A204.1 (cell line): ENCODE measurements around the gene LMO3.

ENCODE experiments used
- FAIRE-seq: peaks from 2 replicates; lab custom pipeline; 2012; peaks lifted over from hg19 to GRCh38; lab: Jason Lieb, UNC

The LMO3 gene

GRCh38 chr12:16600525-16600924, 5.4 kb downstream of the LMO3 start:
- FAIRE-seq = no peak

GRCh38 chr12:16599081-16599480, 6.9 kb downstream of the LMO3 start:
- FAIRE-seq = no peak

GRCh38 chr12:16594797-16595196, 11.2 kb downstream of the LMO3 start:
- peak; percentile 76 for FAIRE-seq

GRCh38 chr12:16593546-16593945, 12.4 kb downstream of the LMO3 start:
- no peak for FAIRE-seq

DNA sequence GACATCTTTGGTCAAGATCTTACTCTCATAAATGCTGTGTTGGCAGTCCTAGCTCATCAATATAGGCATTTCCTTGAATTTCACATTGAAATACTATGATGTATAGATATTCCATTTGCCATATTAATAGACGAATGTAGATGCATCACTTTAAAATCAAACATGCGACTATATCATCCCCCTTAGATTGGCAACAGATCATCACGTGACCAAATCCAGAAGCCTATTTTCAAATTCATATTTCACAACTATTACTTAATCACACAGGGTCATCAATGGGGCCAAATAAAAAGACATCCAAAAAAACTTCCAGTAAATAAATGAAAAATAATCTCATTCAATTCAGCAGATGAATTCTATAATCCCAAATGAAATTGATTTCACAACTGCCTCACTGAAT, 15.3 kb downstream of the LMO3 start:
- no peak for FAIRE-seq

DNA sequence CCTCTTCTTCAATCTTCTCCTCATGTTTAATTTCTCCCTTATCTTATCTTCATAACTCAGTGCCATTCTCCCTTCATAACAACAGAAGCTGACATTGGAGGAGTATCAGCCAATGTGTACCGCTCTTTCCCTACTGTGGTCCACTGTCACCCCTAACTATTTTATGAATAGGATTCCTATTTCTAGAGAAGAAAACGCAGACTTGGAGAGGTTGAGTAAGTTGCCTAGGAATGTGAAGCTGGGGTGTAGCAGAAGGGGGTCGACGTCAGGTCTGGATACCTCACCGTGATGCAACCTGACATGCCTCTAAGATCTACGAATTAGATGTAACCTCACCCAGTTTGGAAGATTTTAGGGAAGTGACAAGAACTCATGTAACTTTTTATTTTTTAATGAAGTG, 17.1 kb downstream of the LMO3 start:
- no peak for FAIRE-seq

DNA sequence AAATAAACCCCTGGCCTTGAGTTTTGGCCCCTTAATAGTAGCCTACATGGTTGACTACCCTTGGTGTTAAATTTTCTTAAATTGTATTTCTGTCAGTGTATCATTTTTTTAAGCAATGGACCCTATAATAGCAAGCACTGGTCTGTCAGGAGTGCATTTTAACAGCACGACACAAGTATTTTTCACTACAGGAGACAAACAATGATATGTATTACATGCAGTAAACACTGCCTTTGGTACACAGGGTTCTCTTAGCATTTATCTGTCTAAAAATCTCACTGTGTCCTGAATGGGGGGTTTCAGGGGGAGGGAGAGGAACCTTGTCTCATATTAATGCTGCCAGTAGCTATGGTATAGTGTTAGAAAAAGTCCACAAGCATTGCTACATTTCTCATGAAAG, 18.4 kb downstream of the LMO3 start:
- FAIRE-seq = no peak

DNA sequence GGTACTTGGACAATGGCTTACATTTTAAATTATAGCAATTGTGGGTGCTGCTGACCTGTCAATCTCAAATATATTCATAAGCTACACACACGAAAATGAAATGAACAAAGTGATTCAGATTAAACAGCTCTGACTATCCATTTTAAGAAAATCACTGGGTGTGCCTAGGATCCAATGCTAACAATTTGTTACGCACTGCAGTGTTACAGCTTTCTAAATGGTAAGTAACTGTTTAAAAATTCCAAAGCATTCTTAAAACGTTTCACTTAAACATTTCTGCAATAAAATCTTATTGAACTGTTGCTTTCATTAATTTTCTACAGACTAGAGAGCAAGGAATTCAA, 18.9 kb downstream of the LMO3 start:
- FAIRE-seq = no peak

DNA sequence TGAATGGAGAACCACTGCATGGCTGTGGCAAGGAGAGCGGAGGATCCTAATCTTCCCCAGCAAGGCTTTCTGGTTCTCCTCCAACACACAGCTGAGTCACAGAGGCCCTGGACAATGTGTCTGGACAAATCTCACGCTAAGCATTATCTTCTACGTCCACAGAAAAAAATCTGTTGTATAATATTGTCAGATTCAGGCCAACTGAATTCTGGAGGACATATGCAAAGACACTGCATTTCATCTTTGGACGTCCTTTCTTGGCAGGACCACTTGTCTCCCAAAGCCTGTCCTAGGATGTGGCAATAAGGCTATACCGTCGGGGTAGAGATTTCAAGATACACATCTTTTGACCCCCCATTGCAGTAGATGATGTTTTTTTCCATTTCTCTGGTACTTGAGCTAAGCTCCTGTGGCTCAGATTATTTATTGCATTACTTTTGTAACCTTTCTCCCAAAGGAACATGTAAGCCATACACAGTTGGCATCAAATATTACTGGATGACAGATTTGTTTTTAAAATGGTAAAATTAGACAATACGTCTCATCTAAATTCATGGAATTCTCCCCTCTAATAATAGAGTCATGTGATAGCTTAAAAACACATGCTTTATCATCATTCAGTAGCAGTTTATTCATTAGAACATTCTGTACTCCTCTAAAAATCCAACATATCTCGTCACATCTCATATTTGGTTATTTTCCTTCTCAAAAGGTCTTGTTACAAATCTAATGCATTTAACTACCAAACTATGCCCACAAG, 19.4 kb downstream of the LMO3 start:
- no peak for FAIRE-seq

DNA sequence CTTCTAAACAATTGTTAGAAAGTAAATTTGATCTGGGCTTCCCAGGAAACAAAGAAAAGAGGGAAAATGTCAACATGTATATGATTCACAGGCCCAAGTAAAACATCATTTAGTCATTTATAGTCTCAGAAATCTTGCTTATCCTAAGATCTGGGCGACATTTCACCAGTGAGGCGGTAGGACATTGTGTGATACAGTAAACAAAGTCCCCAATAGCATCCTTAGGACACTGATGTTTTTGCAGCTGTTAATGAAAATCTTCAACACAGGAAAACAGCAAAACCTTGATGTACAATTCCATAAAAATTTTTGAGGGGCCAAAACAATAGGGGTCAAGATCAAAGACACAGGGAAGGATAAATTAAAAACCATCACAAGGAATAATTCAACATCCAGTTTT, 20.2 kb downstream of the LMO3 start:
- FAIRE-seq = no peak

GRCh38 chr12:16583969-16584745, 21.8 kb downstream of the LMO3 start:
- FAIRE-seq = no peak

DNA sequence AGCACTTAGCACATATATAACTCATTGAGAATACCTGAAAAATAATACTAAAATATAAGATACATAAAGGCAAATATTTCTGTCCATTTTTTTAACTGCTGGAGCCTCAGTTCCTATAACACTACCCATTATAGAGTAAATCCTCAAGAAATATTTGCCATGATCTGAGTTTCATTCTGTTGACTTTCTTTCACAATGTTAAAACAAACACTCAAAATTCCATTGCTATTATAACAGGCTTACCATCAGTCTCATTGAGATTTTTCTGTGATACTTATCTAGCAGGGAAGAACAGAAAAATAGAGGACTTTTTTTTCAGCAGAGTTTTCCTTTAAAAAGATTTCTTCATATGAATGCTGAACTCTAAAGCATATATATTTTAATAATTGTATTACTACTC, 24.5 kb downstream of the LMO3 start:
- FAIRE-seq = no peak

GRCh38 chr12:16579041-16579440, 26.9 kb downstream of the LMO3 start:
- FAIRE-seq = no peak

- FAIRE-seq = no peak
Observed at GRCh38 chr12:16573398-16574077, 32.4 kb downstream of the LMO3 start.

DNA sequence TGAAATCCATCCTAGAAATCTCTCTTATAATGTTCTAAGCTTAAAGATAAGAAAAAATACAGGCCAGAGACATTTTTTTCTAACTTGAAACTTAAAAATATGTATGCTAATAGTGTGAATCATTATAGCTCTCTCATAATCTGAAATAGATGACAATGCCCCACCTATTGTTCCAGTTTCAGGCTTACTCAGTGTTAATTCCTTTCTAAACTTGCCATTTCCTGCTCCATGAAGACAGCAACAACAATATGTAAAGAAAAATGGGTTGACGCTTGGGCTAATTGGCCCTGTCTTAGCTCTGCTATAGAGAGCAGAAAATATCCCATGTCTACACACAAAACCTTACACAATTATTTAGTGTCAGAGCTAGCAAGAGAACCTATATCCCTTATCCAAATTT, 37.1 kb downstream of the LMO3 start:
- no peak for FAIRE-seq

GRCh38 chr12:16564675-16565074, 41.3 kb downstream of the LMO3 start:
- no peak for FAIRE-seq

DNA sequence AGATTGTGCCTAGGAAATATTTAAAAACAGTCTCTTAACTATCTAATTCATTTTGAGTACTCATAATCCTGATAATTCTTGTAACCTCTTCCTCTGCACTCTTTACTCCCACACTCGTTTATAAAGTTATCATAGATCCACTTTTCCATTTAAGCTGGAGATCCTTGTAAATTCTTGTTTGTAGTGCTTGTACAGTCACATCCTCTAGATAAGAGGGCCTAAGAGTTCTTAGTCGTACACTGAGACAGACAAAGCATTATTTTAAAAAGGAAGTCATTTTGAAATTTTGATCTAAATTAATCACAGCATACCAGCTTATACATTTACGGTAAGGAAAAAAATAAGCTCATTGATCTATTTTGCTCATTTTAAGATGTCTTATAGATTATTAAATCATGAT, 42.5 kb downstream of the LMO3 start:
- no peak for FAIRE-seq

- FAIRE-seq = no peak
Observed at GRCh38 chr12:16562921-16563320, 43.0 kb downstream of the LMO3 start.

- FAIRE-seq = no peak
Observed at GRCh38 chr12:16562435-16562834, 43.5 kb downstream of the LMO3 start.

GRCh38 chr12:16560273-16560672, 45.7 kb downstream of the LMO3 start:
- FAIRE-seq = no peak

GRCh38 chr12:16555630-16556029, 50.3 kb downstream of the LMO3 start:
- FAIRE-seq = no peak

DNA sequence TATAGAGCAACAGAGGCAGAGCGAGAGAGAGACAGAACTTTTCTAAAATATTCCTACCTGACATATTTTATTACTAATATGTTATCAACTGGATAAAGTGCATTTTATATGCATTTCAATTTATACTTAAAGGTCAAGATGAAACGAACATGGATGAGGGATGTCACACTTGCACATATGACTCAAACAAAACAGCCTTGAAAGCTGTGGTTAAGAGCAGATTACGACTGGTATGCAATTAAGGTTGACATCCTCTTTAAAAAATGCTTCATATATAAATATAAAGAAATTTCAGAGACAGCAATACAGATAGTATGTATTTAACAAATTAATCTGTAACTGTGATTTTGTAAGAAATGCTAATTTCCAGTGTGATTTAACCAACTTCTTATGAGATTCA, 52.5 kb downstream of the LMO3 start:
- no peak for FAIRE-seq

- no peak for FAIRE-seq
Observed at GRCh38 chr12:16552301-16552700, 53.7 kb downstream of the LMO3 start.
